Activated T-cell treated with anti-CD3 and anti-CD28 coated beads for 4 hours (primary cell): Measurements from ENCODE around the gene PLB1.

Experiments used
- DNase-seq: peaks from one replicate; pipeline ENCODE4 v3.0.0-alpha.2; 2020

Gene PLB1

GRCh38 chr2:28631514-28632206 lies 135.8 kb downstream of the PLB1 start:
- no peak for DNase-seq

GRCh38 chr2:28632791-28633190 lies 136.9 kb downstream of the PLB1 start:
- DNase-seq, result no peak

- no peak for DNase-seq
These were observed 137.3 kb downstream of the PLB1 start for GRCh38 chr2:28633204-28633603.

- DNase-seq, result no peak
These were observed 137.9 kb downstream of the PLB1 start for GRCh38 chr2:28633746-28634145.

DNA sequence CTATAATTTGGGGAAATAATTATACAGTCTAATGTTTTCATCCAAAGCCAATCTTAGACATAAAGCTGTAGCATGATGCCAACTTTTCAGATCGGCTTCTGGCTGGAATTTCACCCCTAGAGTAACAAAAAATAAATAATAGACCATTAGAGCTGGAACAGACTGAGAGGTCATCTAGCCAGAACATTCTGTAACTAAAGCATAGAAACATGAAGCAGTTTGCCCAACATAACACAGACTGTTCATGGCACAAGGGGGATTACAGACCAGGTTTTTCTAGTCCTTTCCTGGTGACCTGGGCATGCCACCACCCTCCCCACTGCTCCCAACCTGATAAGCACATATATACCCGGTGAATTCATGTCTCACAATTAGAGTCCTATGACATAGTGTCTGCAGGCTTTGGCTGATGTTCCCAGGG lies 139.3 kb downstream of the PLB1 start:
- DNase-seq, result no peak

GRCh38 chr2:28636491-28636890 lies 140.6 kb downstream of the PLB1 start:
- no peak for DNase-seq

- no peak for DNase-seq
These were observed 141.5 kb downstream of the PLB1 start for GRCh38 chr2:28637066-28638047.

- DNase-seq, result no peak
These were observed 142.2 kb downstream of the PLB1 start for GRCh38 chr2:28638102-28638501.

DNA sequence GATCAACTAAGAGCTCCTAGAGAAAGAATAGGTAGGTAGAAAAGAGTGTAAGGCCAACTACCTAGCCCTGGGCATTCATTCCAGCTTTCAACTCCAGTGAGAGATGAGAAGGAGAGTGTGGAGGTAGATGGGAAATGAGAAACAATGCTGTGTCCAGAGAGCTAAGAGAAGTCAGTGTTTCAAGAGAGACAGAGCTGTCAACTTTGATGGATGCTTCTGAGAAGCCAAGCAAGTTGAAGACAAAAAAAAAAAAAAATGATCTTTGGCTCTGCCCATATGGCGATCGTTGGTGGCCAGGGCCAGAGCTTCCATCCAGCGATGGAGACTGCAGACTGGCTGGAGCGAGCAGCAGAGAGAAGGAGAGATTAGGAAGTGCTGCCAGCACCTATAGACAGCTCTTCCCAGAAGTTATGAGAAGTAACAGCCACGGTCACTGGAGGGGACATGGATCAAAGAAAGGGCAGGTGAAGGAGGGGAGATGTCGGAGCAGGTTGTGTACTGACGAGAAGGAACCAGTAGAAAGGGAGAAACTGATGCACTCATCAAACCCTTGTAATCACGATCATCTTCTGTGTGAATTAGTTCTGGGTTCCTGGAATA lies 143.3 kb downstream of the PLB1 start:
- no peak for DNase-seq

DNA sequence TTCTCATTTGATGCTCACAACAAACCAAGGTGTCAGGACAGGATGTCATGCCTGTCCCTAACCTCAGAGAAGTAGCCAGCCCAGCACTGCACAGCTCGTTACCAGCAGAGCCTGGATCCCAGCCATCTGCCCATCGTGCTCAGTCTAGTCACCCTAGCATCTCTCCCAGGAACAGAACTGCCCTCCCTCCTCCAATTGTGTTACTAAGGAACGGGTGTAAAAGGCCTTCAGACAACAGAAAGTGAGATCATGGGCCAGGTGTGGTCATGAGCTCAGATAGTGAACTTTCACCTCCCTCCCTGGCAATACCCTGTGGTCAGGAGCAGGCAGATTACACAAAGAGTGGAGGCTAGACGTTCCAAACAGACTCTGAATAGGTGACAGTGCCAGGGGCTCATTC lies 144.0 kb downstream of the PLB1 start:
- DNase-seq, result no peak

- no peak for DNase-seq
These were observed 144.5 kb downstream of the PLB1 start for GRCh38 chr2:28640260-28640907.

GRCh38 chr2:28640908-28641300 lies 145.0 kb downstream of the PLB1 start:
- no peak for DNase-seq

GRCh38 chr2:28642796-28643195 lies 146.9 kb downstream of the PLB1 start:
- DNase-seq, result no peak

DNA sequence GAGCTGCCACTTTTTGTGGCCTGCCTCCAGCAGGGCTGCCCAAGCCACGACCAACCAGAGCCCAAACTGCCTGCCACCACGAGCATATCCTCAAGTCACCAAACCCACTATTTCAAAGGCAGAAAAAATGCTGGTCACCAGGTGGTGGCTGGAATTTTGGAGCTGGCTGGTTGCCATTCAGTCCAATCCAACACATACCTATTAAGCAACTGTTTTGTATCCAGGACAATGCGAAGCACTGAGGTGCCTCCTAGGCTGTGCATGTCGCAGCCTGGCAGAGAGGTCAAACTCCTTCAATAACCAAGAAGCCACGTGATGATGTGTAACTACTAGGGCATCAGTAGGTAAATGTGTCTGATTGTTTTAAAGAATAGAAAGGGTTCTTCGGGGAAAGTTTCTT lies 147.5 kb downstream of the PLB1 start:
- DNase-seq, result no peak

DNA sequence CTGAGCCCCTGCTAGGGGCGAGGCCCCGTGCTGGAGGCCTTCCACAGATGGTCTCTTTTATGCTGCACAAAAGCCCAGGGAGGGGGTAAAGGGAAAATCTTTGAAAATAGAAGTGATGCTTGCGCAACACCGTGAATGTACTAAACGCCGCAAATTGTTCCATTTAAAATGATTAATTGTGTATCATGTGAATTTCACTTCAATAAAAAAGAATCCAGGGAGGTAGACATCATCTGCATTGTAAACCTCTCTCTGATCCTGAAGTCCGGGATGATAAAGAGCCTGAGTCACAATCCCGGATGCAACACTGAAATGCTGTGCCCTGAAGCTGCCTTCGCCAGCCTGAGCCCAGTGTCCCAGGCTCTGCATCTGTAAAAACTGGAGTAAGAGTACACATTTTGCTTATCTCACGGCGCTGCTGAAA lies 148.1 kb downstream of the PLB1 start:
- no peak for DNase-seq

GRCh38 chr2:28644760-28645159 lies 148.9 kb downstream of the PLB1 start:
- DNase-seq, result no peak

DNA sequence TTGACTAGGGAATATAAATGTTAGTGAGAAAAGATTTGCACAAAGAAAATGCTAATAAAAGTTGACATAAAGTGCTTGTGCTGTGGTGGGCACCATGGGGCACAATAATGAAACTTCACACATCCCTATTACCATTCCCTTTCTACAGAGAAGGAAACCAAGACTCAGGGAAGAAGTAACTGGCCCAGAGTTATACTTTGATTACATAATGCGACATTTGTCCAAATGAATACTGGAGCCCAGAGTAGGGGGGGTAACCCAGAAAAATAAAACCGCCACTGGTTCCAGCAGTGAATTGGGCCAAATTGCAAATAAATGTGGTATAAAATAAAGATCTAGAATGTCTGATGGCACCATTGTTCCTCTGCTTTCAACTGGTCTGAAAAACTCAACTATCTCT lies 149.7 kb downstream of the PLB1 start:
- no peak for DNase-seq

DNA sequence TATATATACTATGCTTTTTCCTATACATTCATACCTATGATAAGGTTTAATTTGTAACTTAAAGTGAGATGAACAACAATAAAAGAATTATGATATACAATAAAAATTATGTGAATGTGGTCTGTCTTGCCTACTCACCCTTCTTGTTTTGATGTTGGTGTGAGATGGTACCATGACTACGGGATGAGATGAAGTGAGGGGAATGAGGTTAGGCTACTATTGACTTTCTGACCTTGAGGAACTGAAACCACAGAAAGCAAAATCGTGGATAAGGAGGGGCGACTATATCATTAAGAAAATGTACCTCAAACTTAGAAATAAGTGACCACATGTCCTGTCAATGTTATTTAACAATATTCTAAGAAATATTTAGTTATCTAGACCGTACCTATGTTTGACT lies 151.8 kb downstream of the PLB1 start:
- DNase-seq, result no peak

GRCh38 chr2:28648147-28648546 lies 152.3 kb downstream of the PLB1 start:
- DNase-seq, result no peak

DNA sequence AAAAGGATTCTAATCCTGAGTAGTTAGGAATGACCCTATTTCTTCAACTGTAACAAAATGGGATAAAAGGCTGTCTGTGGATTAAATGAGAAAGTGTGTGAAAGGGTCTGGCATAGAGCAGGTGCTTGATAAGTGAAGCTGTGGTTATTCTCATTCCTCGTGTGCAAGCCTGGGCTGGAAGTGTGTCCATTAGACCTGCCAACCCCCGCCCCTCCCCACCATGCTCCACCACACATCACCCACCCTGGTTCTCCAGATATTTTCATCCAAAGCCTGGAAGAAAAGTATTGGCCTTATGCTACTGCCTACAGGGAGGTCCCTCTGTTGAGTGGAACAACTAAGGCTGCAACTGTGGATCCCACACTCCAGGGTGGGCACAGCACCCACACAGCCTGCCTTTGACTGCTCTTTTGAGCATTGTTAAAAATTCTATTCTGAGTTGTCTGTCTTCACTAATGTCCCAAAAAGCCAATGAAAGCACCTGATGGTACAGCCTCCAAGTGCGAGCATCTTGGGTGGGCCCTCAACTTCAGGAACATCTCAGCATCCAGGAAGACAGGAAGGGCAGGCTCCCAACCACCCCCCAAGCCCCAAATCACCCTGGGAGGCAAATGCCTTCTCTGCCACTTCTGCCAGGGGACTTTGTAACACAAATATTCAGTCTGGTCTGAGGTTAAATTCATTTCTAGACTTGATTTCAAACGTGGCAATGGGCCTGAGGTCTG lies 153.0 kb downstream of the PLB1 start:
- DNase-seq, result no peak

DNA sequence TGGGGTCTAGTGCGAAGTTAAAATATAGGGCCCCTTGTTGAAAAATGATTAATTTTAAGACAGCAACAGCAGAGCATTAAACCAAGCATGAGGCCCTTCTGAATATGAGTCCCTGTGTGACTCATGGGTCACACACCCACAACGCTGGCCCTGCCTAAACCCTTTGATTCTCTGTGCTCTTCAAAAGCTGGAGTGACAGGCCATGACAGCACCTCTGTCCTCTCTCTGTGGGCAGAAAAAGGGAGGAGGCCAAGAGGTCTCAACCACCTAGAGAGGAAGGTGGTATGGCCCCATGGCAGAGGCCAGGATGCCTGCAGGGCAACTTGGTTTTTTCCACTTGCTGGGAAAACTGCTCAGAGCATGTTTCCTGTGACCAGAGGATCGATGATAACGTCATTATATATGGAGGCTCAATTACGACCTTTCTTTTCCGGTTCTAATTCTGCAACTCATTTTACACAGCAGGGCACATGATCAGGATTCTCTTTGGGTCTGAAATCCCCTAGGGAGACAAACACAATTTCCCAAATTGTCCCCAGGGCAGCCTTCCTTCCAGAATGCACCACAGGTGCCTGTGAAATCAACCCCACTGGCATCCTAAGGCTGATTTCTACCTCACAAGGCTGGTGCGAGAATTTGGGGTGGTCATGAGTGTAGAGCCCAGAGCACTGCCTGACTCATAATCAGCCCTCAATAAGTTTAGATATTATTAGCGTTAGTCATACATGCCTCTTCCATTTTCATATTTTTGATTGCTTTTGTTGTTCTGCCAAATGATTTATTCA lies 153.8 kb downstream of the PLB1 start:
- no peak for DNase-seq

GRCh38 chr2:28650266-28650584 lies 154.4 kb downstream of the PLB1 start:
- no peak for DNase-seq
